Fibroblast of skin of back (primary cell): ENCODE results near the gene KDM4B. TPM values are rescaled to one million over a fixed set of nuclear protein-coding genes. Genes with fewer than 3 reads are reported as not detected.
"Not testable (repeated sequence)": the region's sequence is repeated elsewhere in the genome, so short reads cannot be mapped to it uniquely, and the experiment has no call there.

ENCODE experiments used
- DNase-seq: peaks from one replicate; pipeline ENCODE4 v3.0.0-alpha.2; 2013
- polyA plus RNA-seq, 2 experiments: library from polyadenylated mRNA; unstranded; fragments of 120-200 nt; gene quantifications; one replicate each; pipeline ENCODE4 v1.2.1, GENCODE V29; 2013; ENCODE audit not compliant: insufficient read length in 2 of 2

KDM4B gene
- 33.0 TPM for polyA plus RNA-seq (2013, experiment 1 of 2; ENCODE audit: insufficient read length)
- 36.1 TPM for polyA plus RNA-seq (2013, experiment 2 of 2; ENCODE audit: insufficient read length)

DNA sequence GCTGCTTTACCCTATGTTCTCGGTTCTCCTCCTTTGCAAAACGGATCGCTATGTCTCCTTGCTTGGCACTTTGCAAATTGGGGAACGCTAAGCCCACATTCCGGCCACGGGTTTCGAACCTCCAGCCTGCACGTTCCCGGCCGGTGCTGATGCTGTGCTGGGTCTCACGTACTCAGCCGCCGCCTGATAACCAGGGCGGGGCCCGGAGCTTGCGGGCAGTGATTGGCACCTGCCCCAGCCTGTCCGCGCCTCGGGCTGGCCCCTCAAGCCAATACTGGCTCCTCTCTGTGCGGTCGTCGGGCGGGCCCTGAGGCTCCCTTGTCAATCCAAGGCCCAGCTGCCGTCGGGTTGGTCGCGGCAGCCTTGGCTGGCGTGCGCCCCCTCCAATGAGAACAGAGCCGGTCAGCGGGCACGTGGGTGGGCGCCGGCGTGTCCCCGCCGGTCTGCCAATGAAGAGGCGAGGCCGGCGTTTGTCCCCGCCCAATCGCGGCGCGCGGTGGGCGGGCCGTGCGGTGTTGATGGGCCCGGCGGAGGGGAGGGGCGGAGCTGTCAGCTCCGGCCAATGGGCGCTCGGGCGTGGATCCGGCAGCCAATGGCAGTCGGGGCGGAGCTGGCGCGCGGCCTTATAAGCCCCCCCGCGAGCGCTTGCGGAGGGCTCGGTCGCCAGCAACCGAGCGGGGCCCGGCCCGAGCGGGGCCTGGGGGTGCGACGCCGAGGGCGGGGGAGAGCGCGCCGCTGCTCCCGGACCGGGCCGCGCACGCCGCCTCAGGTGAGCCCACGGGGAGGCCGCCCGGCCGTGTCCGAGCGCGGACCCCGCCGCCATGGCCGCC, at the start of gene KDM4B:
Gene KDM4B, plus strand, starts transcription at position 652 of the 830 bp plus-strand sequence. CDS start 63,778 bp downstream, outside the sequence.
- DNase-seq, result peak; percentile 99

DNA sequence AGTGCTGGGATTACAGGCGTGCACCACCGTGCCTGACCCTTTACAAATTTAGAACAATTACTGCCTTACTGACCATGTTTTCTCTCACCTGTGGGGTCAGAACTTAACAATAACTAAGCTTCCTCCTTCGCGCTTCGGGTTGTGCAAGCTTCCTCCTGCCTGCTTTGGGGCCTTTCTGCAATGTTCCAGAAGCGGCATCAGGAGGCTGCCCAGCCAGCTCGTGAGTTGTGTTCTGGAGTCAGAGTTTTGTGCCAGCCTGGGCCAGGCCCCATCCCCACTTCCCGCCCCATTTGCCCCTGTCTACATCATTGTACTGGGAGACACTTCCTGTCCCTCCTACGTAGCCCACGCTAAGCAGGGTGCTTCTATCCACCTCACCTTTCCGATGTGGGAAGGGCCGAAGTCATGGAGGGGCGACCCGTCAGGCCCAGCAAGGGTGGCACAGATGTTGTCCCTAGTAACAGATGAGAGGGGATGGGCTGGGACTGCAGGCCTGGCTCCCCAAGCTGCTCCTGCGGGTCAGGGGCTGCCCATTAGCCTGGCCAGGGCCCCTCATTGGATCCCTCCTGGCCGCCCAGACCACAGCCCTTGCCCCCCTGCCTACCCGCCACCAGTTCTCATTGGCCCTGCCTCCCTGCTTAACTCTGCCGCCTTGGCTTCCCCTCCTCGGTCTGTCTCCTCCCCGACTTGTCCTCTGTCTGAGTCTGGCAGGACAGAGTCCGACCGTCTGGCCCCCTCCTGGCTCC, 46.2 kb upstream of the KDM4B start:
- no peak for DNase-seq

DNA sequence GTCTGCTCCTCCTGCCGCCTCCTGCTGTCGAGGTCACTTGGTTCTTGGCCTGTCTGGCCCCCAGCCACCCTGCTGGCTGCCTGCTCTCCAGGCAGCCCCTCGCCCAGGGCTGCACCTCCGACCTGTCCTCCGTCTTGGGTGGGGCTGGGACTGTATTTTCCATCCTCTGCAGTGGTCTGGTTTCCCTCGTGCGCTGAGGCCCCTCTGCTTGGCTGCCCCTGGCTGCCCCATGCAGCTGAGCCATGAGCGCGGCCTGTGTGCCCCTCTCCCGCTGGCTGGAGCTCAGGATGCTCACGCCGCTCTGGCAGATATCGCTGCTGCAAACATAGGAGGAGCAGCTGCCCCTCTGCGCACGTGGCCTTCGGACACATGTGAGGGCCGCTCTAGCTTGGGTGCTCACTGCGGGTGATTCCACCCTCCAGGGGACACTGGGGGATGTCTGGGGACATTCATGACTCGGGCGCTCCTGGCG, 45.6 kb upstream of the KDM4B start:
- DNase-seq, result no peak

- no peak for DNase-seq
These were observed 39.7 kb upstream of the KDM4B start for GRCh38 chr19:4929186-4929585.

DNA sequence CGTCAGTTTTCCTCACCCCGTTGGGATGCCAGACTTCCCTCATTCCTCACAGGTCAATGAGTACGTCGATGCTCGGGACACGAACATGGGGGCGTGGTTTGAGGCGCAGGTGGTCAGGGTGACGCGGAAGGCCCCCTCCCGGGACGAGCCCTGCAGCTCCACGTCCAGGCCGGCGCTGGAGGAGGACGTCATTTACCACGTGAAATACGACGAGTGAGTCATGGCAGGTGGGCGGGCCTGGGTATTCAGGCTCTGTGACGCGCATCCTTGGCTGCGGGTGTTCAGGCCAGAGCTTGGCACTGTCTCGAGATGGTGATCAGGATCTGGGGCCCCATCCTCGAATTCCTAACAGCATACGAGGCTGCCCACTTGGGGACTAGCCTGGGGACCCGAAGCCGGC, 38.2 kb upstream of the KDM4B start:
- no peak for DNase-seq

DNA sequence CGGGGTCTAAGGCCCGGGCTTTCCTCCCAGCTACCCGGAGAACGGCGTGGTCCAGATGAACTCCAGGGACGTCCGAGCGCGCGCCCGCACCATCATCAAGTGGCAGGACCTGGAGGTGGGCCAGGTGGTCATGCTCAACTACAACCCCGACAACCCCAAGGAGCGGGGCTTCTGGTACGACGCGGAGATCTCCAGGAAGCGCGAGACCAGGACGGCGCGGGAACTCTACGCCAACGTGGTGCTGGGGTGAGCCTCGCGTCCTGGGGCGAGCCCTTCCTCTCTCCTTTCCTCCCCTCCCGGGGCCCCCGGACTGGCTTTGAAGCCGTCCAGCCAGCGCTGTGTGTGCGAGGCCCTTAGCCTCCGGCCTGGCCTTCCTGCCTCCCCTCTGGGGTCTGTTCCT, 36.2 kb upstream of the KDM4B start:
- DNase-seq, result no peak

DNA sequence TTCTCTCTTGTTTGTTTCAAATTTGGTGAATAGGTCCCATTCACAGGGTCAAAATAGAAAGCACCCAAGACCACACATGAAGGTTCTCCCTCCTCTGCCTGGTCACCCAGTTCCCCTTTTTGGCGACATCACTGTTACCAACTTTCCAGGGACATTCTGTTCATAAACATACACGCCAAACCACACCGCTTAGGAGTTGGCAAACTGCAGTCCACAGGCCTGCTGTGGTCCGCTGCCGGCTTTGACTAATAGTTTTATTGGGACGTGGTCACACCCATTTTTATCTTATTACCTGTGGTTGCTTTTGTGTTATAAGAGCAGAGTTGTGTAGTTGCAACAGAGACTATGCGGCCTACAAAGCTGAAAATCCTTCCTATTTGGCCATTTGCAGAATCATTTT, 35.4 kb upstream of the KDM4B start:
- no peak for DNase-seq

GRCh38 chr19:4935444-4935843, 33.5 kb upstream of the KDM4B start:
- no peak for DNase-seq

DNA sequence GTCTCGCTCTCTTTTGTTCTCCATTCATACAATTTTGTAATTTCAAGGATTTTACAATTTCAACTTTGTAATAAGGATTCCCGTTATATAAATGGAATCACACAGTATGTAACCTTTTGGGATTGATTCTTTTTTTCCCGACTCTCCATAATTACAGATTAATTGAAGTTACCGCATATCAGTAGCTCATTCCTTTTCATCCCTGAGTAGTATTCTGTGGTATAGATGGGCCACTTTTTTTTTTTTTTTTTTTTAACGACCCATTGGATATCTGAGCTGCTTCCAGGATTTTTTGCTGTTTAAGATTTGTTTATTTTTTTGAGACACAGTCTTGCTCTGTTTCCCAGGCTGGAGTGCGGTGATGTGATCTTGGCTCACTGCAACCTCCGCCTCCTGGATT, 31.9 kb upstream of the KDM4B start:
- DNase-seq, result no peak

DNA sequence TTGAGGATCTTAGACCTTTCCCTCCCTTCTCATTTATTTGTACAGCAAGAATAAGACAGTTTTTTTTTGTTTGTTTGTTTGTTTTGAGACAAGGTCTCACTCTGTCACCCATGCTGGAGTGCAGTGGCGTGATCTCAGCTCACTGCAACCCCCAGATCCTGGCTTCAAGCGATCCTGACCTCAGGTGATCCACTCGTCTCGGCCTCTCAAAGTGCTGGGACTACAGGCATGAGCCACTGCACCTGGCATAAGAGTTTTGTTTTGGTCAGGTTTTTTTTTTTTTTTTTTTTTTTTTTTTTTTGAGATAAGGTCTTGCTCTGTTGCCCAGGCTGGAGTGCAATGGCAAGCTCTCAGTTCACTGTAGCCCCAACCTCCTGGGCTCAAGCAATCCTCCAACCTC, 30.5 kb upstream of the KDM4B start:
- not testable (repeated sequence) for DNase-seq

DNA sequence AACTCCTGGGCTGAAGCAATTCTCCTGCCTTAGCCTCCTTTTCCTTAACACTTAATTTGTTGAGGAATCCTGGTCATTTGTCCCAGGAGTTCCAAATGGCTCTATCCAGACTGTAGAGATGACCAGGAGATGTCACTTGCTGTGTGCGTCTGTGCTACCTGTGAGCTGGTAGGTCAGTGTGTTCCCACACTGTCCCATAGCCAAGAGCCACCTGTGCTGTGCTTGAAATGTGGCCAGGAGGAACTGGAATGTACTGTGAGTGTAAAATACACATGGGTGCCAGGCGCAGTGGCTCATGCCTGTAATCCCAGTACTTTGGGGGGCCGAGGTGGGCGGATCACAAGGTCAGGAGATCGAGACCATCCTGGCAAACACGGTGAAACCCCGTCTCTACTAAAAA, 29.4 kb upstream of the KDM4B start:
- no peak for DNase-seq

DNA sequence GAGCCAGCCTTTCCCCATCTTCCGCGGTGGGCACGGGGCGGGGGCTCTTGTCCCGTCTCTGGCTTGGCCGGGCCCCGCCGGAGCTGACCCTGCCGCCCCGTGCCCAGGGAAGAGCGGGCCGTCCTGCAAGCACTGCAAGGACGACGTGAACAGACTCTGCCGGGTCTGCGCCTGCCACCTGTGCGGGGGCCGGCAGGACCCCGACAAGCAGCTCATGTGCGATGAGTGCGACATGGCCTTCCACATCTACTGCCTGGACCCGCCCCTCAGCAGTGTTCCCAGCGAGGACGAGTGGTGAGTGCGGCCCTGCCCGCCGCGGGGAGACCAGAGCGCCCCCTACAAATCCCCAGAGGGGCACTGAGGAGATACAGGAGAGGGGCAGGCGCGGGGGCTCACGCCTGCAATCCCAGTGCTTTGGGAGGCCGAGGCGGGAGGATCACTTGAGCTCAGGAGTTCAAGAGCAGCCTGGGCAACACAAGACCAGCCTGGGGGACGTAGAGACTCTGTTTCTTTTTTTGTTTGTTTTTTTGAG, 27.2 kb upstream of the KDM4B start:
- not testable (repeated sequence) for DNase-seq

GRCh38 chr19:4950650-4951049, 18.3 kb upstream of the KDM4B start:
- DNase-seq, result not testable (repeated sequence)

DNA sequence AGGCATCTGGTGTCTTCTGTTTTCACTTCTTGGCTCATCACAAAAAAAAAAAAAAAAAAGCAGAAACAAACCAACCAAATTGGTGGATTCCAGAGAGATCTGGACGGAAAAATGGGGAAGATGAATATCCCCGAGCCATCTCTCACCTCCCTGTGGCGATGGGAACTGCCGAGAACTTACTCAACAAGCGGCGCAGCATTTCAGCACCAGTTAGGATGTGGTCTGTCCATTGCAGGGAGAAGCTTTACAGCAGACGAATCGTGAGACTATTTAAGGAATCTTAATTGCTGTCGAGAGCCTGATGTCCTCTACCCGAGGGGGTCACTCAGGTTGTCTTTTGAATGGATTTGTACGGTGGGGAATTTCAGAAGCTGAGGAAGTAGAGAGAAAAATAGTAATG, 17.3 kb upstream of the KDM4B start:
- no peak for DNase-seq

DNA sequence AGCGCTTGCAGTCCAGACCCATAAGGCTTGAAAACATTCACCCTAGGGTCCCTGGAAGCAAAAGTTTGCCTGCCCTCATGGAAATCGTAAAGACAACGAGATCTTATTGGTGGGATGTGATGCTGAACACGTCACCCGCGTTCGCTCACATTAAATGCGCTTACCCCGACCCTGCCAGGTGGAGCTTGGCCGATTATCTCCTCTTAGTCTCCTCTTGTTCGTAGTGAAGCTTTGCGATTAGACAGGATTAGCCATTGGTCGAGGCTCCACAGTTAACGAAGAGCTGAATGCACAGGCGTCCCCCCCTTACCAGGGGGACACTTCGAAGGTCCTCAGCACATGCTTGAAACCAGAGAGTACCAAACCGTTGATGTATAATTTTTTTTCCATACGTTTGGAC, 16.0 kb upstream of the KDM4B start:
- no peak for DNase-seq

GRCh38 chr19:4954320-4955149, 14.4 kb upstream of the KDM4B start:
- DNase-seq, result not testable (repeated sequence)

- DNase-seq, result no peak
These were observed 13.6 kb upstream of the KDM4B start for GRCh38 chr19:4955274-4955673.

GRCh38 chr19:4957981-4958380, 10.9 kb upstream of the KDM4B start:
- DNase-seq, result no peak

DNA sequence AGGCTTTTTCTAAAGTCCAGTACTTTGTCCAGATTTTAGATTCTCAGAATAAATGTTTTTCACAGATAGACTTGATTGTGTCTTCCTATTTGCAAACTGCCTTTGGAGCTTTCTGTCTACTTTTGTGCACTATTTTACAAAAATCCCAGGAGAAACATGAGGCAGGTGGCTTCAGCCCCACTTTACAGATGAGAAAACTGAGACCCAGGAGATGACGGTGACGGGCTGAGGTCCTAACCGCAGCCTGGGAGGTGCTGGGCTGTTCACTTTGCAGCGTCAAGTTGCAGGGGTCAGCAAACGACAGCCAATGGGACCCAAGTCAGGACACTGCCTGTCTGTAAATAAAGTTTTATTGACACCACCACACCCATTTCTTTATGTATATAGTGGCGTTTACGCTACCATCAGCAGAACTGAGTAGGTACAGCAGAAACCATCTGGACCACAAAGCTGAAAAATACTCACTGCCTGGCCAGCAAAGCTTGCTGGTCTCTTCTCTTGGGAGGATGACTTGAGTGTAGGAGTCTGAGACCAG, 6.8 kb upstream of the KDM4B start:
- DNase-seq, result no peak

GRCh38 chr19:4965061-4965460, 3.9 kb upstream of the KDM4B start:
- no peak for DNase-seq

- peak; percentile 8 for DNase-seq
These were observed 2.3 kb upstream of the KDM4B start for GRCh38 chr19:4966591-4966990.
